Measurements from ENCODE around the gene PTPRG.

Gene PTPRG

GRCh38 chr3:62097121-62097520 lies 535.8 kb downstream of the PTPRG start:
- no peak for DNase-seq

GRCh38 chr3:62098646-62099365 lies 537.4 kb downstream of the PTPRG start:
- DNase-seq, result no peak

GRCh38 chr3:62100282-62100989 lies 539.1 kb downstream of the PTPRG start:
- no peak for DNase-seq

GRCh38 chr3:62101488-62101887 lies 540.1 kb downstream of the PTPRG start:
- no peak for DNase-seq

GRCh38 chr3:62103531-62103930 lies 542.2 kb downstream of the PTPRG start:
- no peak for DNase-seq

GRCh38 chr3:62109534-62109933 lies 548.2 kb downstream of the PTPRG start:
- DNase-seq, result no peak

- no peak for DNase-seq
Measured at GRCh38 chr3:62110443-62111225, 549.3 kb downstream of the PTPRG start.

GRCh38 chr3:62113092-62113491 lies 551.7 kb downstream of the PTPRG start:
- no peak for DNase-seq

GRCh38 chr3:62114763-62115162 lies 553.4 kb downstream of the PTPRG start:
- no peak for DNase-seq

GRCh38 chr3:62117903-62118548 lies 556.7 kb downstream of the PTPRG start:
- DNase-seq, result no peak

GRCh38 chr3:62119139-62119538 lies 557.8 kb downstream of the PTPRG start:
- DNase-seq, result no peak

- no peak for DNase-seq
Measured at GRCh38 chr3:62122819-62123218, 561.4 kb downstream of the PTPRG start.

- DNase-seq, result no peak
Measured at GRCh38 chr3:62125380-62125779, 564.0 kb downstream of the PTPRG start.

- DNase-seq, result no peak
Measured at GRCh38 chr3:62127116-62127515, 565.7 kb downstream of the PTPRG start.

- no peak for DNase-seq
Measured at GRCh38 chr3:62128051-62128450, 566.7 kb downstream of the PTPRG start.

- no peak for DNase-seq
Measured at GRCh38 chr3:62128681-62129080, 567.3 kb downstream of the PTPRG start.

- no peak for DNase-seq
Measured at GRCh38 chr3:62131050-62131449, 569.7 kb downstream of the PTPRG start.

- no peak for DNase-seq
Measured at GRCh38 chr3:62131620-62132019, 570.2 kb downstream of the PTPRG start.

GRCh38 chr3:62132027-62132602 lies 570.7 kb downstream of the PTPRG start:
- DNase-seq, result no peak

GRCh38 chr3:62133015-62133414 lies 571.6 kb downstream of the PTPRG start:
- DNase-seq, result no peak

- DNase-seq, result no peak
Measured at GRCh38 chr3:62134061-62134496, 572.7 kb downstream of the PTPRG start.

GRCh38 chr3:62135741-62136140 lies 574.4 kb downstream of the PTPRG start:
- DNase-seq, result no peak

- no peak for DNase-seq
Measured at GRCh38 chr3:62139957-62140356, 578.6 kb downstream of the PTPRG start.

All from activated effector memory CD4-positive, alpha-beta T cell treated with Interleukin-2 at 50 U/mL for 16 hours (primary cell).